Kidney glomerular epithelial cell (primary cell): Measurements from ENCODE around the gene PSMD3.

ENCODE experiments used
- DNase-seq: peaks from one replicate; lab custom pipeline; 2025; lab: John Stamatoyannopoulos, UW

The PSMD3 gene

GRCh38 chr17:39960524-39961041, 20.0 kb upstream of the PSMD3 start:
- DNase-seq: no peak

DNA sequence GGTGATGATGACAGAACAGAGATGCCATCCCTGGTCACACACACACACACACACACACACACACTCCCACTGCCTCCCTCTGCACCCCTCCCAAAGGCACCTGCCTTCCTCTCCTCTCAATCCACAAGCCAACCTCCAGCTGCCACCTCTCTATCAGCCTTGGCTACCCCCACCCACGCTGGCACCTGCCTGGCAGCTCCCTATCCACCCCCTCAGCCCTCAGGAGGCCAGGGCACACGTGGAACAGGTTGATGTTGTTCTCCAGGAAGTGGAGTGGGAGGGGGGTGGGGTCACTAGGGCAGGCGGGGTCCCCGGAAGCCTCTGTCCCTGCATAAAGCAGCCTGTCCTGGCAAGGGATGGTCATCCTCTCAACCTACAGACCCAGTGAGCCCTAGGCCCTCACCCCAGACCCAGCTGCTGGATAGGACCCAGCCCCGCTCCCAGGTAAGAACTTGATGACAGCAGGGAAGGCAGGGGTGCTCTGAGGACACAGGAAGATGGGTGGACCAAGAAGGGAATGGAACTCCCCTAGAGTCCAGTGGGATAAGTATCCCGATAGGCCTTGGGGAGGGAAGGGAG, 17.9 kb upstream of the PSMD3 start, which contains the start of gene GSDMA:
GSDMA (plus strand) TSS at position 363 of the 579 bp plus-strand sequence. CDS start 2,684 bp downstream, outside the sequence.
- DNase-seq: no peak

- DNase-seq: no peak
These were observed 16.8 kb upstream of the PSMD3 start for GRCh38 chr17:39963829-39964228.

DNA sequence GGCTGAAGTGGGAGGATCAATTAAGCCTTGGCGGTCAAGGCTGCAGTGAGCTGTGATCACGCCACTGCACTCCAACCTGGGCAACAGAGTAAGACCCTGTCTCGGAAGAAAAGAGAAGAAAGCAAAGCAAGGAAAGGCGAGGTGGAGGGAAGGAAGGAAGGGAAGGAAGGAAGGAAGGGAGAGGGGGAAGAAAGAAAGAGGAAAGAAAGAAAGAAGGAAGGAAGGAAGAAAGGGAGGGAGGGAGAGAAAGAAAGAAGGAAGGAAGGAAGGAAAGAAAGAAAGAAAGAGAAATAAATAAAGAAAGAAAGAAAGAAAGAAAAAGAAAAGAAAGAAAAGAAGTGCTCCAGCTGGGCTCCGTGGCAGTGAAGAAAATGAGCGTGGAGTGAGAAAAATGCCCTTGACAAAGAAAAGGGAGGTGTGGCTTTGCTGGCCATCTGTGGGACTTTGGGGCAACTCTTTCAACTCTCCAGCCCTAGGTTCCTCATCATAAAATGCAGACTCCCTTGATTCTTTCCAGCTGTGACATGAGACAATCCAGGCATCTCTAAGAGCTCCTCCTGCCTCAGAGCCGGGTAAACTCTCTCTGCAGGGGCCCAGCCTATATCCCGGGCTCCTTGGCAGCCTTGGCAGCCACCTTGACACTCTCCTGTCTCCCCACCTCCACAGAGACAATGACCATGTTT, 15.4 kb upstream of the PSMD3 start:
- DNase-seq: no peak

- no peak for DNase-seq
These were observed 13.8 kb upstream of the PSMD3 start for GRCh38 chr17:39966771-39967170.

GRCh38 chr17:39968761-39969160, 11.8 kb upstream of the PSMD3 start:
- no peak for DNase-seq

DNA sequence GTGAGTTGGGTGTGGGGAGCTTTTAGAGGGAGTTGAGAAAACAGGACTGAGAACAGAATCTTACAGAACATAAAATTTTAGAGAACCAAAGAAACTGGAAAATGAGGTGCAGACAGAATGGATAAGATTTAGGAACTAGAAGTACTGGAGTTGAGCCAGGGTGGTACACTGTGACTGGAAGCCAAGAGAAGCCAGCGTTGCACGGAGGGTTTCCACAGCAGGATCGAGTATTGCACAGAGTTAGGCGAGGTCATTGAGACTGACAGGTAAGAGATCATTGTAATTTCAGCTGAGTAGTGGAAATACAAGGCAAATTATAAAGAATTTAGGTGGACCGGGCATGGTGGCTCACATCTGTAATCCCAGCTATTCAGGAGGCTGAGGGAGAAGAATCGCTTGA, 11.2 kb upstream of the PSMD3 start:
- no peak for DNase-seq

- no peak for DNase-seq
These were observed 10.4 kb upstream of the PSMD3 start for GRCh38 chr17:39970157-39970692.

DNA sequence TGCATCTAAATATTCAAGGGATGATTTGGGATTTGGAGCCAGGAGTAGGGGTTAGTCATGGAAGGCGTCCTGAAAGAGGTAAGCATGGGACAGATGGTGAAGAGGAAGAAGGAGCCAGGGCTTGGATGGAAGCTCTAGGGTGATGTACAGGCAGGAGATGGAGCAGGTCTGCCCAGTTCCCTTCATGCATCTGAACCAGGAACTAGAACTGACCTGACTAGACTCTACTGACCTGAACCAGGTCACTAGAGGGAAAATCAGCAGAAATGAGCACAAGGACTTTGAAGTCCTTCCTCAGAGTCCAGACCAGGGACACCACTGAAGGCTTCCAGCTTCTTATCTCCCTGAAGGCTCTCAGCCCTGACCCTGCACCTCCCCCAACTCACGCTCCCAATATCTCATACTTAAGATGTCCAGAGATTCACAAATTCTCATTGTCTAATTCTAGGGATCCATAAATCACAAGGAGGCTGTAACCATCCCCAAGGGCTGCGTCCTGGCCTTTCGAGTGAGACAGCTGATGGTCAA, 9.5 kb upstream of the PSMD3 start:
- DNase-seq: no peak

- peak; percentile 71 for DNase-seq
These were observed 8.3 kb upstream of the PSMD3 start for GRCh38 chr17:39972271-39972670.

GRCh38 chr17:39973496-39973895, 7.1 kb upstream of the PSMD3 start:
- no peak for DNase-seq

DNA sequence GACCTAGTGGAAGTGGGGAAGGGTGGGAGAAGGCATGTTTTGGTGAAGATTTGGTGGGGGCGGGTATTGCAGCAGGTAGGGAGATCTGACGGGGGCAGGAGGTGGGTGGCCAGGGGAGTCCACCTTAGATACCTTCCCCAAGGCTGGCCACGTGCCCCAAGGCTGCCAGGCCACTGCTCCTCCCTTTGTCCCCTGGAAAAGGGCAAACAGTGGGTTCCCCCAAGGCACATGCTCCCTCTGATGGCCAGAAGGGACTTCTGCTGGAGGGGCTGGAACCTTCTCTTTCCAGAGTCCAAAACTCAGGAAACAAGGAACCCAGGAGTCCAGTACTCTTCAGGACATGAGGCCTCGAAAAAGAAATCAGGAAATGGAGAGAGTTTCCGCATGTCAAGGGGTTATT, 6.2 kb upstream of the PSMD3 start:
- no peak for DNase-seq

GRCh38 chr17:39975801-39976200, 4.8 kb upstream of the PSMD3 start:
- DNase-seq: no peak

DNA sequence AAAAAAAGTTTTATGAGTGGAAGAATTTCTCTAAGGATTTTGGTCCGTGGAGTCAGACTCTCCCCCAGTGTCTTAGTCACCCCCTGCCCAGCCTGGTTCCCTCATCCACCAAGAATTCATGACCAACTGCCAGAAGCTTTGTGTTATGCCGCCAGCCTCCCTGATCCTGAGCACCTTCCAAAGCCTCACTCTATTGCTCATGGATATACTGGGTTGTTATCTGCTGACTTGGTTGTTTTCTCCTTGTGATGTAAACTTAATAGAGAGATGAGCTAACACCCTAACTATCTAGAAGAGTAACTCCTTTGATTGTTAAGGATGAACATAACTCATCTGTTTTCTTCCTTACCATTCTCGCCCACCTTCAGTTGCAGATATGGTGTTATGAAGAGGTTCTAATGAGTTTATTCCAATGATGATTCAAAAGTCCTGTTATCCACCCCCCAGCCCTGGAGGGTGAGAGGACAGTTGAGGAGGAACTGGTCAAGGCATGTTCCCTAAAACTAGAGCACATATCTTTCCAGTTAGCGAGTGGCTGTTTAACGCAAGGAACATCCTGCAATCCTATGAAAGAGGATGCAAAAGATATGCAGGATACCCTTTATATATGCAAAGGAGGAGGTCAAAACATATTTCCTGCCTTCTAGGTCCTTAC, 1.5 kb upstream of the PSMD3 start:
- DNase-seq: peak; percentile 99

GRCh38 chr17:39979893-39980350, 685 bp upstream of the PSMD3 start:
- peak; percentile 85 for DNase-seq

DNA sequence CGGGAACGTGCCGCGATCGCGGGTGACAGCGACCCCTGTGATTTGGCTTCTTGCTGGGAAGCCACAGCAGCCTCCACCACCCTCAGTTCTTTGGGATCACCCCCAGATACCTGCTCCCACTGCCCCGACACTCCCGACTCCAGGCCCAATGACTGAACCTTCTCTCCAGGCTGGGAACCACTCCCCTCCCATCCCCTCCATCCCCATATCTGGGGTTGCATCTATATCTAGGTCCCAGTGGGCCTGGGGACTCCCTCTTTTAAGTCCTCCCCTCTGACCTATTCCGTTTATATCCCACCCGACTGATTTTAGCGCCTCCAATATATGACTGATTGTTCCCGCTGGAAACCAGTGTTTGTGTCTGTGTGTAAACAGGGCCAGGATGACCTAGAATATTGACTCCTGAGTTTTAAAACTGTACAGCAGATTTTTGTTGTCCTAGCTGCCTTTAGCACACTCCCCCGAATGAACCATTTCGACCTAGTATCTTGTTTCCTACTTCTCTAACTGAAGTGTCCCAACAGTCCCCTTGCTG, 667 bp downstream of the PSMD3 start:
- DNase-seq: no peak

- DNase-seq: no peak
These were observed 1.3 kb downstream of the PSMD3 start for GRCh38 chr17:39981766-39982375.

- DNase-seq: no peak
These were observed 7.7 kb downstream of the PSMD3 start for GRCh38 chr17:39988206-39988810.

- DNase-seq: no peak
These were observed 13.8 kb downstream of the PSMD3 start for GRCh38 chr17:39994448-39994847.

DNA sequence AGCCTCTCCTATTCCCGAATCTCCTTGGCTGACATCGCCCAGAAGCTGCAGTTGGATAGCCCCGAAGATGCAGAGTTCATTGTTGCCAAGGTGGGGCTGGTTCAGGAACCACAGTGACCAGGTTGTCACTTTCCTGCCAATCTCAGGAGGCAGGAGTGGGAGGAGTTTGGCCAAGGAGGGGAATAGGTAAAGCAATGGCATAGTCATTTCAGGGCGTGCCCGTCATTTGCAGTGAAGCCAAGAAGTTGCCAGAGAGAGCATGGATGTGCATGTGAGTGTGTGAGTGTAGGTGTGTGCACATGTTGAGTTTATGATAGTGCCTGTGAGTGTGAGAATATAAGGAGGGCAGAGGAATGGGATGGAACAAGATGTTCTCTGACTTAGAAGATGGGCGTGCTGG, 14.8 kb downstream of the PSMD3 start:
- DNase-seq: no peak

DNA sequence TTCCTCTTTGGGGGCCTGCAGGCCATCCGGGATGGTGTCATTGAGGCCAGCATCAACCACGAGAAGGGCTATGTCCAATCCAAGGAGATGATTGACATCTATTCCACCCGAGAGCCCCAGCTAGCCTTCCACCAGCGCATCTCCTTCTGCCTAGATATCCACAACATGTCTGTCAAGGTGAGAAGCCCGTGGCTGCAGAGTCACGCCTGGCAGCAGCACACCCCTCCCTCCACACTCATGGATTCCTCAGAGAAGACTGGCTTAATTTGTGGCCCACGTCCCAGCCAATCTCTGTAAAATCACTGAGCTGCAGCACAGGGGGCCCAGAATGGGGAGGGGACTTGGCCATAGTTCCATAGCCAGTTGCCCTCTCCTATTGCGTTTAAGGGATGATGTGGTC, 15.6 kb downstream of the PSMD3 start:
- DNase-seq: no peak
